ENCODE measurements around the gene BPIFA1. TPM values are rescaled to one million over a fixed set of nuclear protein-coding genes. Genes with fewer than 3 reads are reported as not detected.

BPIFA1 gene
- total RNA-seq, 2 donors from 2014 or later = not detected

GRCh38 chr20:33280775-33281174, 45.0 kb downstream of the BPIFA1 start:
- 93% methylated on average over 7 of the region's 7 CpGs for WGBS
- H3K27me3 ChIP-seq (replicated peaks; ENCODE audit: insufficient read depth) = peaks cover 2% of the 10 kb centered on the region
- H3K27ac ChIP-seq = no peak overlapping the region

GRCh38 chr20:33281550-33282146, 45.9 kb downstream of the BPIFA1 start:
- Histone ChIP-seq H3K4me1 (replicated peaks) (no peaks in the 10 kb centered on the region), H3K9me3 (no peaks in the 10 kb centered on the region), H3K27me3 (replicated peaks; ENCODE audit: insufficient read depth) (no peaks in the 10 kb centered on the region), H3K4me3 (no peak overlapping the region), H3K36me3 (no peaks in the 10 kb centered on the region), H3K27ac (no peak overlapping the region)
- TF ChIP-seq POLR2AphosphoS5 (IDR thresholded peaks at IDR 0.05) (no peak), POLR2A (IDR thresholded peaks at IDR 0.05) (no peak)
- TF ChIP-seq, protein P1, sequence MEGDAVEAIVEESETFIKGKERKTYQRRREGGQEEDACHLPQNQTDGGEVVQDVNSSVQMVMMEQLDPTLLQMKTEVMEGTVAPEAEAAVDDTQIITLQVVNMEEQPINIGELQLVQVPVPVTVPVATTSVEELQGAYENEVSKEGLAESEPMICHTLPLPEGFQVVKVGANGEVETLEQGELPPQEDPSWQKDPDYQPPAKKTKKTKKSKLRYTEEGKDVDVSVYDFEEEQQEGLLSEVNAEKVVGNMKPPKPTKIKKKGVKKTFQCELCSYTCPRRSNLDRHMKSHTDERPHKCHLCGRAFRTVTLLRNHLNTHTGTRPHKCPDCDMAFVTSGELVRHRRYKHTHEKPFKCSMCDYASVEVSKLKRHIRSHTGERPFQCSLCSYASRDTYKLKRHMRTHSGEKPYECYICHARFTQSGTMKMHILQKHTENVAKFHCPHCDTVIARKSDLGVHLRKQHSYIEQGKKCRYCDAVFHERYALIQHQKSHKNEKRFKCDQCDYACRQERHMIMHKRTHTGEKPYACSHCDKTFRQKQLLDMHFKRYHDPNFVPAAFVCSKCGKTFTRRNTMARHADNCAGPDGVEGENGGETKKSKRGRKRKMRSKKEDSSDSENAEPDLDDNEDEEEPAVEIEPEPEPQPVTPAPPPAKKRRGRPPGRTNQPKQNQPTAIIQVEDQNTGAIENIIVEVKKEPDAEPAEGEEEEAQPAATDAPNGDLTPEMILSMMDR (IDR thresholded peaks at IDR 0.05) = no peak
- intact Hi-C loops (cut with DNase I) = no loop called here
- no peak for DNase-seq (ENCODE audit: low spot score)
- WGBS = 43% methylated on average over 11 of the region's 11 CpGs

More at GRCh38 chr20:33280775-33281174, 45.0 kb downstream of the BPIFA1 start:
- Histone ChIP-seq H3K36me3 (no peaks in the 10 kb centered on the region), H3K4me1 (replicated peaks) (no peaks in the 10 kb centered on the region), H3K9me3 (no peaks in the 10 kb centered on the region), H3K4me3 (no peak overlapping the region)
- intact Hi-C loops (cut with DNase I) = no loop called here
- TF ChIP-seq POLR2A (IDR thresholded peaks at IDR 0.05) (no peak), POLR2AphosphoS5 (IDR thresholded peaks at IDR 0.05) (no peak)
- TF ChIP-seq, protein P1 (IDR thresholded peaks at IDR 0.05) = no peak
- DNase-seq (ENCODE audit: low spot score) = no peak

- DNase-seq (ENCODE audit: low spot score) = no peak
- Histone ChIP-seq H3K36me3 (no peaks in the 10 kb centered on the region), H3K9me3 (no peaks in the 10 kb centered on the region), H3K4me3 (no peak overlapping the region), H3K27me3 (replicated peaks; ENCODE audit: insufficient read depth) (no peaks in the 10 kb centered on the region), H3K27ac (no peak overlapping the region), H3K4me1 (replicated peaks) (no peaks in the 10 kb centered on the region)
- TF ChIP-seq, protein P1 (IDR thresholded peaks at IDR 0.05) = no peak
- TF ChIP-seq POLR2AphosphoS5 (IDR thresholded peaks at IDR 0.05) = no peak
- no peak for TF ChIP-seq POLR2A (IDR thresholded peaks at IDR 0.05)
- WGBS = 94% methylated on average over 8 of the region's 8 CpGs
- intact Hi-C loops (cut with DNase I) = no loop called here
These were observed 46.6 kb downstream of the BPIFA1 start for GRCh38 chr20:33282196-33282934.

DNA sequence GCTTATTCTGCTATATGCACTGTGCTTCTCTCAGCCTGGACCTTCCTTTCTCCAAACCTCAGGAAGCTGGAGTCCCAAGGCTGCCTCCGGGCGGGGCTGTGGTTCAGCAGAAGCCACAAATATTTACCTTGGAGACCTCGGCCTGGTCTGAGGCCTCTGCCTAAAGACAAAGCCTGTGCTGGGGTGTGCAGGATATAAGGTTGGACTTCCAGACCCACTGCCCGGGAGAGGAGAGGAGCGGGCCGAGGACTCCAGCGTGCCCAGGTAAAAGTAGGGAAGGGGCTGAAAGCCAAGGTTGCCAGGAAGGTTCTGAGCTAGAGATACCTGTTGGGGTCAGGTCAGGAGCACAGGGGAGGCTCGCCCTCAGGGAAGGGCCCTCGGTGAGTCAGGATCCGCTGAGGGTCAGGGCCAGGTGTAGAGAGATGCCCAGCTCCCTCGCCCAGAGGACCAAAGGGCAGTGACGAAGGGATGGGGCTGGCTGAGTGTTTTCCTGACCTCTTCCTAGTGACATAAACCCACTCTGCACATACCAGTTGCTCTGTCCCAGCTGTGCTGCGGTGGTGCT, 47.3 kb downstream of the BPIFA1 start, which contains the start of gene BPIFB1:
Gene BPIFB1 (plus strand): TSS at position 224 of the 565 bp plus-strand sequence. CDS start 2,860 bp downstream, outside the sequence.
- H3K27ac ChIP-seq = no peak within 1 kb of the TSS
- H3K36me3 ChIP-seq = no peaks in the 10 kb centered on the region
- no peaks in the 10 kb centered on the region for H3K9me3 ChIP-seq
- WGBS = 82% methylated on average over 10 of the region's 13 CpGs
- no peak for DNase-seq (ENCODE audit: low spot score)
- no peak within 1 kb of the TSS for H3K4me3 ChIP-seq
- TF ChIP-seq, protein P1 (IDR thresholded peaks at IDR 0.05) = no peak
- no peak for TF ChIP-seq POLR2A (IDR thresholded peaks at IDR 0.05)
- no peaks in the 10 kb centered on the region for H3K27me3 ChIP-seq (replicated peaks; ENCODE audit: insufficient read depth)
- no peaks in the 10 kb centered on the region for H3K4me1 ChIP-seq (replicated peaks)
- intact Hi-C loops (cut with DNase I) = no loop called here
